NCI-H69 (cell line): ENCODE measurements around the gene SIRT7.

Experiments
- DNase-seq: peaks from one replicate; lab custom pipeline; 2025; lab: John Stamatoyannopoulos, UW

SIRT7 gene

DNA sequence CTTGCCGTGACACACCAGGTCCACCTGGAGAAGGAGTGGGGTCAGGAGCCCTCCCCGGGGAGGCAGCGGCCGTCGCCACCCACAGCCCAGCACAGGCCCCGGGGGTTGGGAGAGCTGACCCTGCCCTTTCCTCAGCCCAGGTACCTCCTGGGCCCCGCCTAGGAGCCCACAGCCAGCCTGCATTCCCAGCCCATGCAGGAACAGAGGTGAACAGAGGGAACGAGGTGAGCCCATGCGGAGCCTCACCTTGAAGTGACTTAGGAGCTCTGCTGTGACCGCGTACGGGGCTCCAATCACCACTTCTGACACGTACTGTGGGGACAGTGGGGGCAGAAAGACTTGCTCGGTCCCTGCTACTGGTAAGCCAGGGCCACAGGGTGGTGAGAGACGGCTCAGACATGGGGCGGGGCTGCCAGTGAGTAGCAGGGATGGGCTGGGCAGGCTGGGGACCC lies 12.5 kb downstream of the SIRT7 start:
- no peak for DNase-seq

DNA sequence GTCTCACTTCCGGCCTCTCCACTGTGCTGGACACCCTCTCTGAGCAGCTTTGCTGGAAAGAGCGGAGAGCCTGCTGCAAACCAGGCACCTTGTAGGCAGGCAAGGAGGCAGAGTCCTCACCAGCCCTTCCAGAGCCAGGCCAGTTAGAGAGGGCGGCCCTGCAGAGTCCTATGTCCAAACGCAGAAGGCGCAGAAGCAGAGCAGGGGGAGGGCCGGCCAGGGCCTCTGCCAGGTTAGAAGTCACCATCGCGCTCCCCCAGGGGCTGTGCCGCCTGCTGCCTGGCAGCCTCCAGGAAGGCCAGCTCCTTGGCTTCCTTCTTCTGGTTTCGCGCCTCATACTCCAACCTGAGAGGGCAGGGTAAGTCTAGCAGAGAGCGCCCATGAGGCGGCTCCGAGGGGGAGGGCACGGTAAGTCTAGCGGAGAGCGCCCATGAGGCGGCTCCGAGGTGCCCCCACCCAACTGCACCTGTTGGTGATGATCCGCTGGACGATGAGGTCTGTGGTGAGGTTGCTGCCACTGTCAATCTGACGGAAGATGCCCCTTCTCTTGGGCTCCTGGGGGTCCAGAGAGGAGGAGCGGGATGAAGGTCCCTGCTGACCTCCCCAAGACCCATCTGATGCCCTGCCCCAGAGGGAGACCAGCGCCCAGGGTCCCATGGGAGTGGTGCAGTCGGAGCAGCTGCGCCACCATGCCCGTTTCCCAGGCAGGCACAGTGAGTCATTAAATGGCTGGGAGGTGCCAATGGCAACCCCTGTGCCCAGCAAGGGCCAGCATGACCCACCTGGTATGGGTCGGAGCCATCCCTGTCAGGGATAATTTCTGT lies 13.2 kb downstream of the SIRT7 start:
- DNase-seq, result no peak

DNA sequence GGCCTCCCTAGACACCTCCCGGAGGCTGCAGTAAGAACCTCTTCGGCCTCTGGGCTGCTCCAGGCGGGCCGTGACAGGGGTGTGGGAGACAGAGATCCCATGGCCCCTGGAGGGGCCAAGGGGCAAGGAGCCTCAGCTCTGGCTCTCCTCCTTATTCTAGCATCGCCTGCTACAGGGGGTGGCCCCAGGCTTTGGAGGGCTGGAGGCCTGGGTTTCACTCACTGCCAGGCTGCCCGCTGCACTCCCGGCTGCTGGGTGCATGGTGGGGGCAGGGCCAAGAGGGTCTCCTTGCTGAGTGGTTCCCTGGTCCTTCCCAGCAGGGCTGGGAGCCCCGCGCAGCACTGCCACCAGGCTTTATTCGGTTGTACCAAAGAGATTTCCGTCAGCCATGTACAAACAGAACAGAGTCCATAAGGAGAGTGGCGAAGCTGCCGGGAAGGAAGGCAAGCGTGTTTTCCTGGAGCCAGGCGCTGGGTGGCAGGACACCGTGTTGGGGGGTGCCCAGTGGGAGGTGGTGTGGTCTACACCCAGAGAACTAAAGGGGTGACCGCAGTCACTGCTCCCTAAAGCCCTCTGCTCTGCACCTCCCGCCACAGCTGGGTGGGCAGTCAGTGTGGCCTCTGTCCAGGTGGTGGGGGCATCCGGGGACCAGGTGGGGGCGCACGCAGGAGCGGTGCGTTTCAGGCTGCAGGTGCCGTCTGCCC lies 13.9 kb downstream of the SIRT7 start:
- no peak for DNase-seq

DNA sequence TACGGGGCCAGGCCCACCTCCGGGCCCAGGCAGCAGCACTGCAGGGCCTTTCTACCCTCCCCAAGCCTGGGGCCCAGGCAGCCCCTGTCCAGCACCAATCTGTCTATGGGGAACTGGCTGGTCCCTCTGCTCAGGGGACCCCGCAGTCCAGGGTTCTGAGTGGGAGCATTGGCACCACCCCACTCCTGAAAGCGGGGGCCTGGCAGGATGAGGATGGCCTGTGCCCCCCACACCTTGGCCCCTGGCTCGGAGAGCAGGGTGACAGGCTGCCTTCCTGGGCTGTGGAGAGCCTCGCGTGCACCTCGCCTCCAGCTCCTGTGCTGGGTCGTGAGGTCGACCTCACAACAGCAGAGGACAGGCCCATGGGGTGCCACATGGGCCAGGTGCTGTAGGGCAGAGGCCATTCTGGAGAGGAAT lies 14.6 kb downstream of the SIRT7 start:
- no peak for DNase-seq

DNA sequence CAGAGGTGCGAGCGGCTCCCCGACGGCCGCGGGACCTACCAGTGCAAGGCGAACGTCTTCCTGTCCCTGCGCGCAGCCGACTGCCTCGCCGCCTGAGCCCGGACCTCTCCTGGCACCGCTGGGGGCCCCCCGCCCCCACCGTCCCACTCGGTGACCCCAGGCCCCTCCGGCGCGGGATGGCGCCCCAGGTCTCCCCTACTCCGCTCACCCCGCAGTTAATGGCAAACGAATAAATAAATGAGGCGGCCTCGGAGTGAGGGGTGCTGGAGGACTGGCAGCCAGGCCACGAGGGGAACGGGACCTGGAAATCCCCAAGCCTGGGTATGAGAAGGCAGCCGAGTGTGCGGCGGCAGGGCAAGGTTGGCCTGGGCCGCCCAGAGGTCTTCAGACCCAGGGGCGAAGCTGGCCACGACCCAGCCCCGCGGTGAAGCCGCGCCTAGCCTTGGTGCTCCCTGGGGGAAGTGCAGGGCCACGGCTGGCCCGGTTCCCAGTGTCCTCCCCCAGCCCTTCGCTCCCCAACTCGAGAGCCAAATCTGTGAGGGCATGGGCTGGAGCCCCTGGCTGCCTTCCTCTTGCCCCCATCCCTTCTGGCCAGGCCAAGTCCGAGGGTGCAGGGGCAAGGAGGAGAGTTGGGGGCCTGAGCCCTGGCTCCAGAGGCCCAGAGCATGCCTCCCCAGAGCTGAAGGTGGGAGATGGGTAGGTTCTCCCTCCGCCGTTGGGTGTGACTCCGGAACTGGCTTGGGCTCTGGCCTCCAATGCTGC lies 15.1 kb downstream of the SIRT7 start:
- DNase-seq, result no peak

DNA sequence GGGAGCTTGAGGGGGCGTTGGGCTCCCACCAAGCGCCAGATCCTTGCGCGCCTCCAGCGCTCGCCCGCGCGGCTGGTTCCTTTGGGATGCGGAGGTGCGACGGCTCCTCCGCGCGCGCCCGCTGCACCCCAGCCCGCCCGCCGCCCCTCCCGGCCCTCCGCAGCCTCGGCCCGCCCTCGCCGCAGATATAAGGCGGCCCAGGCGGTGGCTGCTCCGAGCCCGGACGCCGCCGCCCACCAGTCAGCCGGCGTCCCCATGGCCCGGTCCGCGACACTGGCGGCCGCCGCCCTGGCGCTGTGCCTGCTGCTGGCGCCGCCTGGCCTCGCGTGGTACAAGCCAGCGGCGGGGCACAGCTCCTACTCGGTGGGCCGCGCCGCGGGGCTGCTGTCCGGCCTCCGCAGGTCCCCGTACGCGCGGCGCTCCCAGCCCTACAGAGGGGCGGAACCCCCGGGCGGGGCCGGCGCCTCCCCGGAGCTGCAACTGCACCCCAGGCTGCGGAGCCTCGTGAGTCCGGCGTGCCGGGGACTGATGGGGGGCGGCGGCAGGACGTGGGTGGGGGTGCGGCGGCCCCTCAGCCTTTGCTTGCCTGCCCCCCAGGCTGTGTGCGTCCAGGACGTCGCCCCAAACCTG lies 15.8 kb downstream of the SIRT7 start, which contains the start of gene NPB:
NPB (plus strand) TSS at position 216 of the 630 bp plus-strand sequence; CDS start at position 256, 40 bp downstream.
- peak; percentile 72 for DNase-seq

DNA sequence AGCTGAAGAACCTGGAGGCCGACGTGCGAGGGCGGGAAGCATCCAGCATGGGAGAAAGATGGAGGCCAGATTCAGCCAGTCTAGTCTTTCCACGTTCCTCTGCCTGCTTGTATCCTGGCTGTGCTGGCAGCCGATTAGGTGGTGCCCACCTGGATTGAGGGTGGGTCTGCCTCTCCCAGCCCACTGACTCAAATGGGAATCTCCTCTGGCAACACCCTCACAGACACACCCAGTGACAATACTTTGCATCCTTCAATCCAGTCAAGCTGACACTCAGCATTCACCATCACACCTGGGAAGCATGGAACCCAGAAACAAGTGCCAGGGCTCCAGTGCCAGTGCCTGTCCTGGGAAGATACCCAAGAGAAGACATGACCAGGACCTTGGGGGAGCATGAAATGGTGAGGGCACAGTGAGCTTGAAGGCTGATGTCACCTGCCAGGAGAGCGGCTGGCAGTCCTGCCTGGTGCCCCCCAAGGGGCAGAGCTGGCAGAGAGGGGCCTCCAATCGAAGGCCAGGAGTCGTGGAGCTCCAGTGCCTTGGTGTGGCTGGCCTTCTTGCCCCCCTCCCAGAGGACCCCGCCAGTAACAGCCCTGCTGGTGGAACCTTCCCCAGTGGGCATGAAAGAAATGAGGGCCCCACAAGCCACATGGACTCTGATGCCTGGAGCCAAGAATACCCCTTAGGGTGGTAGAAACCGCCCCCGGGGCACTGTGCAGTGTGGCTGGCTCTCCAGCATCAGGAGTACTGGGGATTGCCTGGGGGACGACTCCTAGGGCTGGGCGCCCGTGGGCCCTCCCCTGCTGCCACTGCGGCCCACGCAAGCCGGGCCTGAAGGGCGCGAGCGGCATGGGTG lies 16.6 kb downstream of the SIRT7 start:
- DNase-seq, result no peak

DNA sequence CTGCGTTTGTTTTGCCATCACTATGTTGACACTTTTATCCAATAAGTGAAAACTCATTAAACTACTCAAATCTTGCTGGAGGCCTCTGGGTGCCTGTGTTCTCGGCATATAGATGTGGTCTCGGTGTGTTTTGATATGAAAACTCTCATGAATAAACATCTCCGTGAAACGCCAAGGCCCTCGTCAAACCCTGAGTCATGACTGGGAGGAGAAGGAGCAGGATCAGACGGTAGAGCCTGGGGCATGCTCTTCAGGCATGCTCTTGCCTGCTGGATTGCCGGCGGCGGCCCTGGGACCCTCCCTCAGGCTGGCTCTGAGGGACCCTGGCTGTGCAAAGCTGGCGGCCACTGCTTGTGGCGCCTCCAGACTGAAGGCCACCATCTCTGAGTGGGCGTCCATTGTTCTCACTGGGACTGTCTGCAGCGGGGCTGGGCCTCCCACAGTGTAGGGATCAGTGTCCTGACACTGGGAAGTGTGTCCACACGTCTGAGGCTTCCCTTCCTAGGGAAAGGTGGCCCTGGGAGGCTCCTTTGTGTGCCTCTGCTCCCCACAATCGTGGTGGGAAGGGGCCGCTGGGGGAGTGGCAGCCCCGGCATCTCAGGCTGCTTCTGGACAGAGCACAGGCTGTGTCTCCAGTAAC lies 17.7 kb downstream of the SIRT7 start:
- DNase-seq, result no peak

DNA sequence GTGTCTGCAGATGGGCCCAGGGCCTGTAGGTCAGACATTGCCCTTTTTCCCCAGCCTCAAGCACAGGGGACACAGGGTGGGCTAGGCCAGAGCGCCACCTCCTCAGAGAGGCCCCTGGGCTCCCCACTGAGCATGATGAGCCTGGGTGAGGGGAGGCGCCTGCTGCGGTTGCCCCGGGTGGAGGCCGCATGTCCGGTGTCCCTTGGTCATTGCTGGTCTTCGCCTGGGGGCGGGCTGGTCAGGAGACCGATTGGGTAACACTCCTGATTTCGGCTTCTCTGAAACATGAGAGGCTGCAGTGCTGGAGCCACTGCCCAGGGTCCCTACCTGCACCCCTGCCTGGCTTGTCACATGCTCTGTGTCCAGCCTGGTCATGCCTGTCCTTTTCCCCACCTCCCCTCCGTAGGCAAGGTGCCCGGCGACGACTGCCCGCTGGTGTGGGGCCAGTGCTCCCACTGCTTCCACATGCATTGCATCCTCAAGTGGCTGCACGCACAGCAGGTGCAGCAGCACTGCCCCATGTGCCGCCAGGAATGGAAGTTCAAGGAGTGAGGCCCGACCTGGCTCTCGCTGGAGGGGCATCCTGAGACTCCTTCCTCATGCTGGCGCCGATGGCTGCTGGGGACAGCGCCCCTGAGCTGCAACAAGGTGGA lies 18.3 kb downstream of the SIRT7 start:
- DNase-seq, result no peak

DNA sequence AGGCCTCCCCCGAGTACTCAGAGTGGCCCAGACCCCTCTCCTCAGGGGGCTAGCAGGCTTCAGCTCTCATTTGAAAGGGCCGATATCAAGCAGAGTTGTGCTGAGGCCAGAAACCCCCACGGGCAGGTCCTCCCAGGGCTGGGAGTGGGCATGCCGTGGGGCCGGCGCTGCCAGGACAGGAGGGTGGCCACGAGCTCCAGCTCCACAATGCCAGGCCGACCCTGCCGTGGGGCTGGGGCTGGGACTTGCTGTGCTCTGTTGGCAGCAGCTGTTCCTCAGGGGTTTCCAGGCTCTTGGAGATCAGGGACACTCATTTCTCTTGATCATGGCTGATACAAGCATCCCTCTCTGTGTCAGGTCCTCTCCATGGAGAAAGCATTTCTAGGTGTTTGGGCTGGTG lies 19.1 kb downstream of the SIRT7 start:
- DNase-seq, result no peak

DNA sequence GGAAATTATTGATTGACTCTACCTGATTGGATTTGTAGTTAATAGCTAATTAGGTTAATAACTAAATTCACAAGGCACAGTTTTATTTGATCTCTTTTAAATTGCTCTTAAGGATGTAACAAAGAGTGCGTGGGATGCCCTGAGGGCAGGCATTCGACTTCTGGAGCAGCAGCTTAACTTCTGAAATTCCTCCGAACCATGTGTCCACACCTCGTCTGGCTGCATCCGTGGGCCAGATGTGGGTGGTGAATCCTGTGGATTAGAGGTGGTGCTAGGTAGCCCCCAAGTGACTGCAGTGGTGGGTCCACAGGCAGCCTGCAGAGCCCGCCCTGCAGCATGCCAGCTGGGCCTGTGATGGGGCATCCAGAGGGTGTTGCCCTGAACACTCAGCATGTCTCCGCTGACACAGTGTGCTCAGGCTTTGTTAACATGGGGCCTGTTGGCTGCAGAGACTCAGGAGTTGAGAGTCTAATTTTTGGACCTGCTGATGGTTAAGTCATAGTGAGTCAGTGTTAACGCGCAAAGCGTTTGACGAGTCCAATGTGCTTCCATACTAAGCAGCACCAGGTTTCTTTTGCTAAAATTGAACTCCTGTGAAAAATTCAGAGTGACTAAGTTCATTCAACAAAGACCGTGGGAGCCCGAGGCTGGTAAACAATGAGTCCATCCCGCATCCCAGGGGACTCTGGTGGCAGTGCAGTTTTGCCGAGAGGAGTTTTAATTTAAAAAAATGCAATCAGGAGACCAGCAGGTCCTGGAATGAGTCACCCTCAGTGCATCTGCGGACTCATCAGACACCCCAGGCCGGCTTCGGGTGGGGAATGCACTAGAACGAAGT lies 19.7 kb downstream of the SIRT7 start:
- DNase-seq, result no peak

DNA sequence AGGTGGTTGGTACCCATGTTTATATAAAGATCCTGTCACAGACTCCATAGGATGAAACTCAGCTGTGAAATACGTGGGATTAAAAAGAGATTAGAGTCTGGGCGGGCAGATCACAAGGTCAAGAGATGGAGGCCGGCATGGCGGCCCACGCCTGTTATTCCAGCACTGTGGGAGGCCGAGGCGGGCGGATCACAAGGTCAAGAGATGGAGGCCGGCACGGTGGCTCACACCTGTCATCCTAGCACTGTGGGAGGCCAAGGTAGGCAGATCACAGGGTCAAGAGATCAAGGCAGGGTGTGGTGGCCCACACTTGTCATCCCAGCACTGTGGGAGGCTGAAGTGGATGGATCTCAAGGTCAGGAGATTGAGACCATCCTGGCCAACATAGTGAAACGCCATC lies 22.6 kb downstream of the SIRT7 start:
- no peak for DNase-seq

DNA sequence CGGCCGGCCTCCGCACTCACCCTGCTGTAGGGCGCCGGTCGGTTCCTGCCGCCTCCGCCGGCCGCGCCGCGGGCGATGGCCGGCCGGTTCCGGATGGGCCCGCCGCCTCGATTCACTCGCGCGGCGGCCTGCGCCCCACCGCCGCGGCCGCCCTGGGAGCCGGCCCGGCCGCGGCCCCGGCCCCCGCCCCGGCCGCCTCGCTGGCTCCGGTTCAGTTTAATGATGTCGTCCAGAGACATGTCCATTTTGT lies 26.7 kb downstream of the SIRT7 start:
- no peak for DNase-seq

DNA sequence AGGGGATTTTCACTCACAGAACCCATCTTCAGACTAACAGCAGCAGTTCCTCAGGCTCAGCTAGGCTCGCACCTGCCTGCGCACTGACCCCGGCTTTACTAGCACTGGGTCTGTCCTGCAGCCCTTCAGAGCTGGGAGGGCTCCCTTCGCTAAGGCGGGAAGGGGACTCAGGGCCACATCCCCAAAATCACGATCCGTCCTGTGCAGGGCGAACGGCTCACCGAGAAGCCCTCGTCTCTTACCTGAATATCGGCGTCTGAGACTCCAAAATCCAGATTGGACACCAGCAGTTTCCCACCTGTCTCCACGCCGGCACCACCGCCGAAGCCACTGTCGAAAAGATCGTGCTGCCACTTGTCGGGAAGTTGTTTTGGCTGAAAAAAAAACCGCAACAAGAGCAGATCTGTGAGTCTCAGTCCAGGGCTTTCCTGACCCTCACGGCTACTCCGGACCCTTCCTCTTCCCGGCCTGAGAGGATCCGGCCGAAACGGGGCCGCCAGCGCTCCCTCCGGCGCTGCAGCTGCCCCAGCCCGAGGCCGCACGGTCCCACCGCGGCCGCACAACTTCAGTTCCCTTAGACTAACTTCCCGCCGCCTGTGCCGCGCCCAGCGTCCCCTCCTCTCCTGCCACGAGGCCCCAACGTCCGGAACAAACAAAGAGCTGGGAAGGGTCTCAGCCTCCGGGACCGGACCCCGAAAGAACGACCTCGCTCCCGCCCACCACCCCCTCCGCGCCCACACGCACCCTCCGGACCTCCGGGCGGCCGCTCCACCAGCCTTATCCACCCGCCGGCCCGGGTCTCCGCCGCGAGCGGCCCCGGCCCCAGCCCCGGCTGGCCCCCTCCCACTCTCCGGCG lies 27.3 kb downstream of the SIRT7 start:
- DNase-seq, result peak; percentile 52

DNA sequence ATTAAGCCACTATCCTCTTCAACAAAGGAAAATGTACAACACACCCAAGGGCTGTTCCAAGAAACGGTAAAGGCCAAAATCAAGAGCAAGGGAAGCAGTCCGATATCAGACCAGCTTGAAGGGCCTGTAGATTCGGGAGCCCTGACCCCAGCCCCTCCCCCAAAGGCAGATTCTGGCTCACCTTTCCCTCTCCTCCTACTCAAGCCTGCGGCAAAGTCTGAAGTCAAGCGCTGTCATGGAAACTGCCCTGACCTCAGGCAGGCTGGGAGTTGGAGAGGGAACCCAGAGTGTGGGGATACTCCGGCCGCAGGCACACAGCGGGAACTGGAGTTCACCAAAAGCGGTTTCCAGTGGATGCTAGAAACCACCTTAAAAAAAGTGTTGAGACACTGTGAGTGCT lies 28.4 kb downstream of the SIRT7 start:
- no peak for DNase-seq

DNA sequence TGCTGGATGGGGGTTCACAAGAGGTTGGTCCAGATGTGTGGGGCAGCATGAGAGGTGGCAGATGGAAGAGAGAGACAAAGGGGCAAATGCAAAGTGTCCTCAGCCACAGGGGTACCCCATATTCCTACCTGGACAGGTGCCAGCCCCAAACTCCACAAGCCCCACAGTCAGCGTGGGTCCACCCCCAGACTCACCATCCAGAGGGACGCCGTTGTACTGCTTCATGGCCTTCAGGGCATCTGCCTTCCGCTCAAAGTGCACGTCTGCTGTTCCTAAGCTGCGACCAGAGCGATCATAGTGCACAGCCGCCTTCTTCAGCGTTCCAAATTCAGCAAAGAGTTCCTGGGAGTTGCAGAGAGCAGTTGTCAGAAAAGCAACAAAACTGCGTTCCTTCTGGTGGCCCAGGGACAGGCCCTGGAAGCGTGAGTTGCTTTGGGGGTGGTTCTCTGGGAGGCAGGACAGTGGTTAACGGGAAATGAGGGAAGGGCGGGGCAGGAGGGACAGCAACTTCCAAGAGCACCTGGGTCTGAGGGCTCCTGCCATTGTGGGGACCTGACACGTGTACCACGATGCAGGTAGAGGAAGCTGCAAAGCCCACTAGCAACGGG lies 28.9 kb downstream of the SIRT7 start:
- no peak for DNase-seq

DNA sequence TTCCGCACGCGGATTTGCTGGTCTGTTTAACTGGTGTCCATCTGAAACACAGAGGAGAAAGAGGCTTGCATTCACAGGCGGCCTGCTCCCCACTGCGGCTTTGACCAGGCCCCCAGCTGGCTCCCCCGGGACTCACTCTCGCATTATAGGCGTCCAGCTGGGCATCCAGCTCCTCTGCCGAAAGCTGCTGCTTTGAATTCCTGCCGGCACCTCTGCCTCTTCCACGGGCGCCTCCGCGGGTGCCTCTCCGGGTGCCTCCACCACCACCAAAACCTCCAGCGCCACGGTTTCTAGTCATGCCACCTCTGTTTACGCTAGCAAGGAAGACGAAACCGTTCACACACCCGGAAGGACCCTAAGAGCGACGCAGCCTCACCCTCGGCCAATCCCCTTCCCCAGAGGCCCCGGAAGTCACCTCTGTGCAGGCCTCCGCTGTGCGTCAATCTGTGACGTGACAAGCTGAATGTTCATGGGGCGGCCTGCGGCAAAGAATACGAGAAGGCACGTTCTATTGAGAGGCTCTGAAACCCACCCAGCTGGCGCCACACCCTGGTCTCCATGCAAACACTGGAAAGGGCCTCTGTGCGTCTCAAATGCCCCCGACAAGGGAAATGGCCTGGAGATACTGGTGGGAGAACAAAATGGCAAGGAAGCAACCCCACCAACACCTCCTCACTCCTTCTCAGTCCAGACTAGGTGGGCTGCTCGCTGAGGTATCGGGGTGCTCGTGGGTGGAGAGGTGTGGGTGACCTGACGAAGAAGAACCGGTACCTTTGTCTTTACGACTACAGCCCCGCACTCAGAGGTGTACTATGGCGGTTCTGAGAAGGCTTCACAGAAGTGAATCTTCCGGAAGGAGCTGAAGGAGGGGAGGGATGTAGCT lies 29.6 kb downstream of the SIRT7 start:
- no peak for DNase-seq
